HCT116 (cell line): Measurements from ENCODE around the gene HSPG2.

Experiments used
- CTCF ChIP-seq, 3 experiments: fragments of 200-600 bp in 1 of 3; sonication (generic) in 1 of 3; IDR thresholded peaks in 2 of 3; conservative IDR thresholded peaks in 1 of 3; 2 replicates each; pipeline ENCODE4 v1.5.1; 2012 to 2017; ENCODE audit warnings: low read depth in 2 of 3, low read length in 2 of 3, antibody characterized with exemption in 1 of 3, borderline replicate concordance in 1 of 3, control low read depth in 1 of 3, mild to moderate bottlenecking in 1 of 3, mixed read lengths in 1 of 3, mixed run types in 1 of 3, moderate library complexity in 1 of 3; ENCODE audit not compliant: insufficient read depth in 1 of 3
- EGR1 ChIP-seq: IDR thresholded peaks from 2 replicates; pipeline ENCODE4 v1.6.1; 2012; ENCODE audit warnings: low read depth
- ELF1 ChIP-seq: IDR thresholded peaks from 2 replicates; pipeline ENCODE4 v1.6.1; 2012; ENCODE audit warnings: low read depth, borderline replicate concordance
- EZH2 ChIP-seq: fragments of 200-600 bp; sonication (generic); IDR thresholded peaks from 2 replicates; pipeline ENCODE4 v1.6.1; 2017; ENCODE audit warnings: antibody characterized with exemption, mixed run types
- POLR2A ChIP-seq: IDR thresholded peaks from 2 replicates; pipeline ENCODE4 v1.7.0; 2011; ENCODE audit warnings: borderline replicate concordance; ENCODE audit not compliant: insufficient read depth, insufficient read length; ENCODE audit errors: extremely low read depth
- POLR2AphosphoS5 ChIP-seq: IDR thresholded peaks from 2 replicates; pipeline ENCODE4 v1.6.1; 2011; ENCODE audit warnings: mild to moderate bottlenecking, low read depth, low read length, moderate library complexity
- RAD21 ChIP-seq: IDR thresholded peaks from 2 replicates; pipeline ENCODE4 v1.6.1; 2012; ENCODE audit warnings: low read depth, mild to moderate bottlenecking
- REST ChIP-seq: IDR thresholded peaks from 2 replicates; pipeline ENCODE4 v1.6.1; 2012; ENCODE audit warnings: low read depth
- SIN3A ChIP-seq: IDR thresholded peaks from 2 replicates; pipeline ENCODE4 v1.6.1; 2012; ENCODE audit warnings: low read depth
- SP1 ChIP-seq: IDR thresholded peaks from 2 replicates; pipeline ENCODE4 v1.6.1; 2012; ENCODE audit warnings: low read depth
- YY1 ChIP-seq: IDR thresholded peaks from 2 replicates; pipeline ENCODE4 v1.6.1; 2011; ENCODE audit warnings: low read length, low read depth, moderate library complexity, mild to moderate bottlenecking; ENCODE audit not compliant: insufficient replicate concordance; ENCODE audit errors: extremely low read depth
- ZNF274 ChIP-seq: fragments of 200-500 bp; sonication (Bioruptor generic); IDR thresholded peaks from 2 replicates; pipeline ENCODE4 v1.6.1; 2014; ENCODE audit warnings: mild to moderate bottlenecking, low read depth, low read length, inconsistent platforms
- TF ChIP-seq, protein P1 (sequence below): IDR thresholded peaks from 2 replicates; pipeline ENCODE4 v1.6.1; 2012

DNA sequence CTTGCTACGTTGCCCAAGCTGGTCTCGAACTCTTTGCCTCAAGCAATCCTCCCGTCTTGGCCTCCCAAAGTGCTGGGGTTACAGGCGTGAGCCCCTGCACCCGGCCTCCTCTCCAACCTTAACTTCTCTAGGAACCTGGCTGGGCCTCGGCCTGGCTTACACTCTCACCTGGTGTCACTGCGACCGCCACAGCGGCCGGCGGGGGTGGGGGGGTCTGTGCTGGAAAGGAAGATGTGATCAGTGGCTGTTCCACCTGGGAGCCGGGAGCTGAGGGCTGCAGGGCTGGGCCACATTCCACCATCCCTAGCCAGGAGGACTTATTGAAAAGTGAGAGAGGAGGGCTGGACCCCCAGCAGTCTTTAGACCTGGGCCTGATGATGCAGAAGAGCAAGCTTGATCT is 48.6 kb downstream of the HSPG2 start:
- TF ChIP-seq ZNF274 = no peak
- TF ChIP-seq CTCF (IDR thresholded peaks at IDR 0.05 in 2 of 3, conservative IDR thresholded peaks at IDR 0.05 in 1 of 3; ENCODE audit: borderline replicate concordance in 1 of 3, insufficient read depth in 1 of 3, low read depth in 2 of 3, low read length in 2 of 3) = no peak
- TF ChIP-seq REST = no peak
- TF ChIP-seq POLR2A = no peak
- no peak for TF ChIP-seq SP1
- TF ChIP-seq ELF1 = no peak
- TF ChIP-seq EZH2 = no peak
- TF ChIP-seq POLR2AphosphoS5 = no peak
- TF ChIP-seq EGR1 = no peak
- TF ChIP-seq SIN3A = no peak
- no peak for TF ChIP-seq RAD21
- TF ChIP-seq YY1 = no peak
- TF ChIP-seq, protein P1, sequence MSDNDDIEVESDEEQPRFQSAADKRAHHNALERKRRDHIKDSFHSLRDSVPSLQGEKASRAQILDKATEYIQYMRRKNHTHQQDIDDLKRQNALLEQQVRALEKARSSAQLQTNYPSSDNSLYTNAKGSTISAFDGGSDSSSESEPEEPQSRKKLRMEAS = no peak
